ENCODE results near the gene TEN1.

DNA sequence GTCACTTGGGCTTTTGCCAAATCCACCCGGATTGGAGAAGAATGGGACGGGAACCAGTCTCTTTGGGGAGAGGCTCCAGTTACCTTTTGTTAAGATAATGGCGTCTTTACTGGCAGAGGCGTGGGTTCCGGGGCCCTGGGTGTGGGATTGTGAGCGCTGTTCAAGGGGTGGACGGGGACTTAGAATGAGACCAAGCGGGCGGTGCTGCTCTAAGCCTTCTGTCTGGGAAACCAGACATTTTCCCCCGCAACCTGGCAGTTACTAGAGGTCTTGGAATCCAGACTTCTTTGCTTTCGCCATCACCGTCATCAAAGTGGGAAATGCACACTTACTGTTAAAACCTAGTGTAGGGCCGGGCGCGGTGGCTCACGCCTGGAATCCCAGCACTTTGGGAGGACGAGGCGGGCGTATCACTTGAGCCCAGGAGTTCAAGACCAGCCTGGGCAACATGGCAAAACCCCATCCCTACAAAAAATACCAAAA is 706 bp downstream of the TEN1 start:
- TF ChIP-seq POLR2A (IDR thresholded peaks at IDR 0.05; ENCODE audit: low read length) = peak; percentile 52
- TF ChIP-seq GATA1 (IDR thresholded peaks at IDR 0.05; ENCODE audit: low read depth, low read length) = no peak
